ENCODE data around the gene LIPA. TPM values are rescaled to one million over a fixed set of nuclear protein-coding genes. Genes with fewer than 3 reads are reported as not detected.

Gene LIPA
- total and polyA plus RNA-seq, 9 of the 15 experiments (the other 6 are each of a cell fraction or from before 2014, with no cell fraction given): 0.07 to 0.40 (median 0.15) TPM; not detected in 1

- no peak for TF ChIP-seq TGIF2 (CRISPR knock-in tag; IDR thresholded peaks at IDR 0.05)
- no peak for TF ChIP-seq ERF (CRISPR knock-in tag; IDR thresholded peaks at IDR 0.05)
- TF ChIP-seq FOXA3 (CRISPR knock-in tag; conservative IDR thresholded peaks at IDR 0.05 in 1 of 2, IDR thresholded peaks at IDR 0.05 in 1 of 2): no peak
- TF ChIP-seq ZNF445 (CRISPR knock-in tag; IDR thresholded peaks at IDR 0.05; ENCODE audit: low read depth): no peak
- TF ChIP-seq ZNF431 (CRISPR knock-in tag; IDR thresholded peaks at IDR 0.05): no peak
- 0 out of 2 replicates have a peak, but pooled peaks have one; percentile 19 for TF ChIP-seq SMC3 (conservative IDR thresholded peaks at IDR 0.05; ENCODE audit: insufficient read depth, low read depth, low read length)
- TF ChIP-seq, protein P1, sequence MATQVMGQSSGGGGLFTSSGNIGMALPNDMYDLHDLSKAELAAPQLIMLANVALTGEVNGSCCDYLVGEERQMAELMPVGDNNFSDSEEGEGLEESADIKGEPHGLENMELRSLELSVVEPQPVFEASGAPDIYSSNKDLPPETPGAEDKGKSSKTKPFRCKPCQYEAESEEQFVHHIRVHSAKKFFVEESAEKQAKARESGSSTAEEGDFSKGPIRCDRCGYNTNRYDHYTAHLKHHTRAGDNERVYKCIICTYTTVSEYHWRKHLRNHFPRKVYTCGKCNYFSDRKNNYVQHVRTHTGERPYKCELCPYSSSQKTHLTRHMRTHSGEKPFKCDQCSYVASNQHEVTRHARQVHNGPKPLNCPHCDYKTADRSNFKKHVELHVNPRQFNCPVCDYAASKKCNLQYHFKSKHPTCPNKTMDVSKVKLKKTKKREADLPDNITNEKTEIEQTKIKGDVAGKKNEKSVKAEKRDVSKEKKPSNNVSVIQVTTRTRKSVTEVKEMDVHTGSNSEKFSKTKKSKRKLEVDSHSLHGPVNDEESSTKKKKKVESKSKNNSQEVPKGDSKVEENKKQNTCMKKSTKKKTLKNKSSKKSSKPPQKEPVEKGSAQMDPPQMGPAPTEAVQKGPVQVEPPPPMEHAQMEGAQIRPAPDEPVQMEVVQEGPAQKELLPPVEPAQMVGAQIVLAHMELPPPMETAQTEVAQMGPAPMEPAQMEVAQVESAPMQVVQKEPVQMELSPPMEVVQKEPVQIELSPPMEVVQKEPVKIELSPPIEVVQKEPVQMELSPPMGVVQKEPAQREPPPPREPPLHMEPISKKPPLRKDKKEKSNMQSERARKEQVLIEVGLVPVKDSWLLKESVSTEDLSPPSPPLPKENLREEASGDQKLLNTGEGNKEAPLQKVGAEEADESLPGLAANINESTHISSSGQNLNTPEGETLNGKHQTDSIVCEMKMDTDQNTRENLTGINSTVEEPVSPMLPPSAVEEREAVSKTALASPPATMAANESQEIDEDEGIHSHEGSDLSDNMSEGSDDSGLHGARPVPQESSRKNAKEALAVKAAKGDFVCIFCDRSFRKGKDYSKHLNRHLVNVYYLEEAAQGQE (IDR thresholded peaks at IDR 0.05; ENCODE audit: borderline replicate concordance): peak; percentile 21; the same call in 1 of the 2 replicates
- TF ChIP-seq, protein P1 (CRISPR knock-in tag; IDR thresholded peaks at IDR 0.05; ENCODE audit: low read depth): no peak
- TF ChIP-seq, protein P2, sequence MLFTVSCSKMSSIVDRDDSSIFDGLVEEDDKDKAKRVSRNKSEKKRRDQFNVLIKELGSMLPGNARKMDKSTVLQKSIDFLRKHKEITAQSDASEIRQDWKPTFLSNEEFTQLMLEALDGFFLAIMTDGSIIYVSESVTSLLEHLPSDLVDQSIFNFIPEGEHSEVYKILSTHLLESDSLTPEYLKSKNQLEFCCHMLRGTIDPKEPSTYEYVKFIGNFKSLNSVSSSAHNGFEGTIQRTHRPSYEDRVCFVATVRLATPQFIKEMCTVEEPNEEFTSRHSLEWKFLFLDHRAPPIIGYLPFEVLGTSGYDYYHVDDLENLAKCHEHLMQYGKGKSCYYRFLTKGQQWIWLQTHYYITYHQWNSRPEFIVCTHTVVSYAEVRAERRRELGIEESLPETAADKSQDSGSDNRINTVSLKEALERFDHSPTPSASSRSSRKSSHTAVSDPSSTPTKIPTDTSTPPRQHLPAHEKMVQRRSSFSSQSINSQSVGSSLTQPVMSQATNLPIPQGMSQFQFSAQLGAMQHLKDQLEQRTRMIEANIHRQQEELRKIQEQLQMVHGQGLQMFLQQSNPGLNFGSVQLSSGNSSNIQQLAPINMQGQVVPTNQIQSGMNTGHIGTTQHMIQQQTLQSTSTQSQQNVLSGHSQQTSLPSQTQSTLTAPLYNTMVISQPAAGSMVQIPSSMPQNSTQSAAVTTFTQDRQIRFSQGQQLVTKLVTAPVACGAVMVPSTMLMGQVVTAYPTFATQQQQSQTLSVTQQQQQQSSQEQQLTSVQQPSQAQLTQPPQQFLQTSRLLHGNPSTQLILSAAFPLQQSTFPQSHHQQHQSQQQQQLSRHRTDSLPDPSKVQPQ (CRISPR knock-in tag; IDR thresholded peaks at IDR 0.05; ENCODE audit: borderline replicate concordance): no peak
- no peak for TF ChIP-seq JUN (IDR thresholded peaks at IDR 0.05; ENCODE audit: borderline replicate concordance, low read depth, low read length)
- no peak for TF ChIP-seq JUN (CRISPR knock-in tag; IDR thresholded peaks at IDR 0.05; ENCODE audit: borderline replicate concordance)
- TF ChIP-seq FOXA1 (IDR thresholded peaks at IDR 0.05; ENCODE audit: borderline replicate concordance): no peak
- TF ChIP-seq RAD21 (CRISPR knock-in tag; conservative IDR thresholded peaks at IDR 0.05 in 1 of 2, IDR thresholded peaks at IDR 0.05 in 1 of 2): peak; percentile 64 to 73
Measured at GRCh38 chr10:89217057-89217990, 34.3 kb downstream of the LIPA start (continued).

Measured in K562 (cell line).